ENCODE results near the gene FREM1.

Gene FREM1

GRCh38 chr9:14813336-14814248 is 96.6 kb downstream of the FREM1 start:
- no peak for DNase-seq (ENCODE audit: low spot score)

GRCh38 chr9:14812806-14813205 is 97.4 kb downstream of the FREM1 start:
- DNase-seq (ENCODE audit: low spot score), result no peak

- no peak for DNase-seq (ENCODE audit: low spot score)
Observed at GRCh38 chr9:14811844-14812243, 98.4 kb downstream of the FREM1 start.

GRCh38 chr9:14806941-14807520 is 103.2 kb downstream of the FREM1 start:
- no peak for DNase-seq (ENCODE audit: low spot score)

GRCh38 chr9:14799030-14799429 is 111.2 kb downstream of the FREM1 start:
- no peak for DNase-seq (ENCODE audit: low spot score)

GRCh38 chr9:14797435-14797834 is 112.8 kb downstream of the FREM1 start:
- no peak for DNase-seq (ENCODE audit: low spot score)

GRCh38 chr9:14793389-14793788 is 116.8 kb downstream of the FREM1 start:
- DNase-seq (ENCODE audit: low spot score), result no peak

GRCh38 chr9:14790628-14791027 is 119.6 kb downstream of the FREM1 start:
- no peak for DNase-seq (ENCODE audit: low spot score)

GRCh38 chr9:14788846-14789245 is 121.4 kb downstream of the FREM1 start:
- DNase-seq (ENCODE audit: low spot score), result no peak

- DNase-seq (ENCODE audit: low spot score), result peak; percentile 6
Observed at GRCh38 chr9:14783358-14783757, 126.9 kb downstream of the FREM1 start.

- DNase-seq (ENCODE audit: low spot score), result no peak
Observed at GRCh38 chr9:14782286-14783051, 127.8 kb downstream of the FREM1 start.

GRCh38 chr9:14780693-14781092 is 129.5 kb downstream of the FREM1 start:
- no peak for DNase-seq (ENCODE audit: low spot score)

- no peak for DNase-seq (ENCODE audit: low spot score)
Observed at GRCh38 chr9:14780251-14780650, 130.0 kb downstream of the FREM1 start.

GRCh38 chr9:14779566-14780022 is 130.6 kb downstream of the FREM1 start:
- no peak for DNase-seq (ENCODE audit: low spot score)

- DNase-seq (ENCODE audit: low spot score), result no peak
Observed at GRCh38 chr9:14778565-14778964, 131.7 kb downstream of the FREM1 start.

- no peak for DNase-seq (ENCODE audit: low spot score)
Observed at GRCh38 chr9:14775917-14776316, 134.3 kb downstream of the FREM1 start.

GRCh38 chr9:14770592-14770991 is 139.6 kb downstream of the FREM1 start:
- DNase-seq (ENCODE audit: low spot score), result no peak

GRCh38 chr9:14769230-14769571 is 141.0 kb downstream of the FREM1 start:
- DNase-seq (ENCODE audit: low spot score), result no peak

GRCh38 chr9:14768405-14769229 is 141.6 kb downstream of the FREM1 start:
- DNase-seq (ENCODE audit: low spot score), result peak; percentile 4

GRCh38 chr9:14766299-14766698 is 143.9 kb downstream of the FREM1 start:
- DNase-seq (ENCODE audit: low spot score), result no peak

GRCh38 chr9:14761584-14761983 is 148.6 kb downstream of the FREM1 start:
- DNase-seq (ENCODE audit: low spot score), result no peak

GRCh38 chr9:14760060-14760459 is 150.2 kb downstream of the FREM1 start:
- no peak for DNase-seq (ENCODE audit: low spot score)
